CD4-positive, alpha-beta T cell treated with Interleukin-2 at 100 ng/mL for 4 hours (primary cell): Measurements from ENCODE around the gene TMC6.
"Not testable (repeated sequence)": the region's sequence is repeated elsewhere in the genome, so short reads cannot be mapped to it uniquely, and the experiment has no call there.

Source experiments
- DNase-seq: peaks from one replicate; pipeline ENCODE4 v3.0.0-alpha.2; 2020; ENCODE audit warnings: low spot score

The TMC6 gene

DNA sequence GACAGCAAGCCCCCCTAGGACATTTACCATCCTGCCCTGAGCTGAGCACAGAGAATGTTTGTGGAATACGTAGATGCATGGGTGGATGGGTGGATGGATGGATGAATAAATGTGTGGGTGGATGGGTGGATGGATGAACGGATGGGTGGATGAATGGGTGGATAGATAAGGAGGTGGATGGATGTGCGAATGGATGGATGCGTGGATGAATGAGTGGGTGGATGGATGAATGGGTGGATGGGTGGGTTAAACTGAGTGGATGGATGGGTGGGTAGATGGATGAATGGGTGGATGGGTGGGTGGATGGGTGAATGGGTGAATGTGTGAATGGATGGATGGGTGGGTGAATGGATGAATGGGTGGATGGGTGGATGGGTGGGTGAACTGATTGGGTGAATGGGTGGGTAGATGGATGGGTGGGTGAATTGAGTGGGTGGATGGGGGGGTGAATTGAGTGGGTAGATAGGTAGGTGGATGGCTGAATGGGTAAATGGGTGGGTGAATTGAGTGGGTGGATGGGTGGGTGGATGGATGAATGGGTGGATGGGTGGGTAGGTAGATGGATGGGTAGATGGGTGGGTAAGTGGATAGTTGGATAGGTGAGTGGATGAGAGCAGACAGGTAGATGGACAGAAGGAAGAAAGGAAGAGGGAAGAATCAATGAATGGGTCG lies 5.2 kb downstream of the TMC6 start:
- DNase-seq = no peak

DNA sequence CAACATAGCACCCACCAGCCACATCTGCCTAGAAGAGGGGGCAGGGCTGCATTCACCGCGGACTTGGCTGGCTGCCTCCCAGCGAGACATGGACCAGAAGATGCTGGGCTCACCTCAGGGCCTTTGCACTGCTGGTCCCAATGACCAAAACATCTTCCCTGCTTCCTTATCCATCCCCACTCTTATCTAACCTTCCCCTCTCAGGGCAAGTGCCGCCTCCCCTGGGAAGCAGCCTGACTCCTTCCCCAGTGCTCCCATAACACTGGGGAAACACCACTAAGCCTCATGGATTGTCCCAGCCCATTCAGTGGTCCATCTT lies 5.7 kb downstream of the TMC6 start:
- DNase-seq = no peak

DNA sequence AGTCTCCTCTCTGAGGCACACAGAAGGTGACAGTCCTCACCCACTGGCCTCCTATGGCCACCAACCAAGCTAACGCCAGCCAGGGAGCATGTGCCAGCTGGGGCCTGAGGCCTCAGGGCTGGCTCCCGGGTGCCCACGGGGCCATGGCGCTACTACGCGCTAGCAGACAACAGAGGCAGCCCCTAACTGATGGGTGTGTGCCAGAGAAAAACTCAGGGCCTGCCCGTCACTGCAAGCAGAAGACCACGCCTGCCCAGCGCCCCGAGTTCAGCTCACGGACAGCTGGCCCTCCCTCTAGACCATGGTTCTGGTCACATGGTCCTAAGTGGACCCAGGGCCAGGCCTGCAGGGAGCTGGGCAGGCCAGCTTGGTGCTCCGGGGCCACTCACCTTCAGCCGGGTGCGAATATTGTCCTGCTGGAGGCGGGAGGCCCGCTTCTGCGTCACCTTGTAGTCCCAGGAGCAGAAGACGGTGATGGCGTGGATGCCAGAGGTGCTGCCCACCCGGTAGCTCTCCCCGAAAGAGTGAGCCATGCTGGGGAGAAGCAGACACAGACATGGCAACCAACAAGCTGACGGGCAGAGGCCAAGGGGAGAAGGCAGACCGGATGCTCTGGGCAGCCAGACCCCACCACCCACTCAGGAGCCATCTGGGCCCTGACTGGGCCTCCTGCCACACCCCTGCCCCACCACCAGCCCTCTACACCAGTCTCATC lies 6.2 kb downstream of the TMC6 start:
- peak; percentile 28 for DNase-seq

DNA sequence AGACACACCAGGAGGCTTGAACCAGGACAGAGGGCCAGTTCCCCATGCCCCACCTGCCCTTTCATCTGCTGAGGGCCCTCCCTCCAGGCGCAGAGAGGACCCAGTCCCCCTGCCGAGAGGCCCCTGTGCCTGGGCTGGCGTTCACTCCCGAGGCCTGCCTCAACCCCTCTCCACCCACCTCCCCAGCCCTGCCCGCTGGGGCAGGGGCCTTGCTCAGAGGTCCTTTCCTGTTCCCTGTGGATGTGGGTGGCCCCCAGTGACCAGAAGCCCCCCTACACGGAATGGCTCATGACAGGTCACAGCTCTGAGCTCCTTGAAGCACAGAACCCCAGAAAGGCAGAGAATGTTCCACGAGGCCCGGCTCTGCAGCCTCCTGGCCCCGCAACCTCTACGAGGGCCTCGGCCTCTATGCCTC lies 6.7 kb downstream of the TMC6 start:
- DNase-seq = no peak

DNA sequence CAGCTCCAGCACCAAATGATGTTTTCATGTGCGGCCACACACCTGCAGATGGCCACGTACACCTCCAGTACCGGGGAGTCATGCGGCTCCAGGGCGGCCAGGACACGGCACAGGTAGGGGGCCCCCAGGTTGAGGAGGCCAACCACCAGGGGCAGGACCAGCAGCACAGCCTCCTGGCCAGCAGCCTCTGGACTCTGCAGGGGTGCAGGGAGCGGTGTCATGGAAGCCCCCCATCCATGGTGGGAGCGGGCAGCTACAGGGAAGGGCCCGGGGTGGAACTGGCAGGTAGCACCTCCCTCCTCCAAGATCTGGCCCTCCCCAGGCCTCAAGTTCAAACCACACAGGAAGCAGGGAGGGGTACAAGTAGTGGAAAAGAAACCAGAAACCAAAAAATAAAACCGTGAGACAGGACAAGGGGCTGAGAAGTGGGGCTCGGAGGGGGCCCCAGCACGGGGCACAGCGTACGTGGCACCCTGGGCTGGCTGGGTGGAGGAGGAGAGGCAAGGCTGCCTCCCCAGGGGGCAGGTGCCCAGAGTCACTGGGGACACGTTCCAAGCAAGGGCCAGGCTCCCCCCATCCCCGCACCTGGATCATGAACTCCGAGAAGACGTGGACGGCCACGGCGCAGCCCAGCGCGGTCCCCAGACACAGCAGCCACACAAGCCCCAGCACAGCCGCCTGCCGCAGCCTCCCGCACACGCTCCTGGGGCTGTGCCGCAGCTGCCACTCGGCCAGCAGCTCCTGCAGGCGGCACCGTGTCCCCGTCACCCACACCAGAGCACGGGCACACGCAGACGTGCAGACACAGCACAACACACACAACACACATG lies 7.4 kb downstream of the TMC6 start:
- peak; percentile 64 for DNase-seq

DNA sequence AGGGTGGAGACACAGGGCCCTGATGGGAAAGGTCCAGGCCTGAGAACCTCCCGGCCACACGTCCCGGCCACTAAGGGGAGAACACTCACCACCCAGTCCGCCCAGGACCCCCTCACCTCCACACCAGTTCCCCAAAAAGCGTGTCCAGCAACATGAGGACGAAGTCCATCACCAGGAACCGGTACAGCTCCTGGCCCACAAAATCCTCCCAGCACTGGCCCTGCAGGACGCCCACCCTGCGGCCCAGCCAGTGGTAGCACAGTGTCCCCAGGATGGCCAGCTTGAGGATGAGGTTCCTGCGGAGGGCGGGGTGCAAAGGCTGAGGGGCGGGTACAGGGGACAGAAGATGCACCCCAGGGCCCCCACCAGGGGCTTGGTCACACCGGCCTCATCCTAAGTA lies 8.0 kb downstream of the TMC6 start:
- no peak for DNase-seq

DNA sequence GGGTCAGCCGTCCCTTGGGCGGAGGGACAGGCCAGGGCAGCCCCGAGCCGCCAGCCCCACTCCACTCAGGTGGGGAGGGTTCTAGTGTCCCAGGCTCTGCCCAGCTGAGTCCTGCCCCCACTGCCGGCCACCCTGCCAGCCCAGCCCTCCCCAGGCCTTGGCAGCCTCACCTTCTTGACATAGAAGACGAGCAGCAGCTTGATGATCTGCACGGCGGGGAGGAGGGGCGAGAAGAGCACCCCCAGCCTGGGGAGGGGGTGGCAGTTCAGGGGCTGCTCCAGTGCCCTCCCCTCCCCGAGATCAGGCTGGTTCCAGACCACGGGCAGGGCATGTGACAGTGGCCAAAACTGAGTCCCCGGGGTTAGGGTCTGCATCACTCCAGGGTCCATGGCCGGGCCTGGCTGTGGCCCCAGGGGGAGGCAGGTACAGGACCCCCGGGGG lies 9.7 kb downstream of the TMC6 start:
- DNase-seq = no peak

DNA sequence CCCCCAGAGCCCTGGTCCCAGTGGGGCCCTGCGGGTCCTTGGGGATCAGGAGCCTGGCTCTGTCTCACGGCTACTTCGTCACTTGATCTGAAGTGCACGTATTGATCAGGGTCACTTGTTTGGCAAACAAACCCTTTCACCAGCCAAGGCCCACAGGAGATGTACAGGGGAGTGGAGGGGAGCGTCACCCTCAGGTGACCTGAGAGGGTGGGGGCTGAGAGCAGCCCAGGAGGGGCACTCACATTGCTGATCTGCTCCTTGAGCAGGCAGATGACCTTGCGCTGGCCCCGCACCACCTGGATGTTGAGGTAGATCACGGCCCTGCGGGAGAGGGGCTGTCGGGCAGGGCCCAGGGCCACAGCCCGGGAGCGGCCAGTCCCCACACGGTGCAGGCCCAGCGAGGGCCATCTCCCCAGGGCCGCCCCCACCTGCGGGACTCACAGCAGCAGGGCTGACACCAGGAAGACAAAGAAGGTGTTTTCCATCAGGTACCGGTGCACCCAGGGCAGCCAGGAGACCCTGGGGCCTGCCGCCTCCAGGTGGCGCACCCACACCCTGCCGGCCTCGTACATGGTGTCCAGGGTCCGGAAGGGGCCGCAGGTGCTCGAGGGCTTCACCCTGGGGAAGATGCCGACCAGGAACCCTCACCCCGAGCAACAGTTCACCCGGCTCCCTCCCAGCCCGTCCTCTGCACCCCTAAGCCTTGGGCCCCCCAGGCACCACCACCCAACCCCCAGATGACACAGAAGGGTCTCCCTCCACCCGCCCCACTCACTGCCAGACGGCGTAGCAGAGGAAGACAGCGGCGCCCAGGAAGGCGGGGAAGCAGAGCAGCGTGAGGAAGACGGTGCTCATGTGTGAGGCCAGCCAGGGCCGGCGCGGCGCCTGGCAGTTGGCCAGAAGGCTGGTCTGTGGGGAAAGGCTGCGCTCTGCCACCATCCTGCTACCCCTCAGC lies 11.3 kb downstream of the TMC6 start:
- DNase-seq = no peak

DNA sequence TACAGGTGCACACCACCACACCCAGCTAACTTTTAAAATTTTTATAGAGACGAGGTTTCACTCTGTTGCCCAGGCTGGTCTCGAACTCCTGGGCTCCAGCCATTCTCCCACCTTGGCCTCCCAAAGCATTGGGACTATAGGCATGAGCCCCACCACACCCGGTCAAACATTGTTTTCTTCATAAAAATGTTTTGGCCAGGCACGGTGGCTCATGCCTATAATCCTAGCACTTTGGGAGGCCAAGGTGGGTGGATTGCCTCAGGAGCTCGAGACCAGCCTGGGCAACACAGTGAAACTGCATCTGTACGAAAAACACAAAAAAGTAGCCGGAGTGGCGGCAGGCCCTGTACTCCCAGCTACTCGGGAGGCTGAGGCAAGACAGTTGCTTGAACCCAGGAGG lies 12.1 kb downstream of the TMC6 start:
- no peak for DNase-seq

DNA sequence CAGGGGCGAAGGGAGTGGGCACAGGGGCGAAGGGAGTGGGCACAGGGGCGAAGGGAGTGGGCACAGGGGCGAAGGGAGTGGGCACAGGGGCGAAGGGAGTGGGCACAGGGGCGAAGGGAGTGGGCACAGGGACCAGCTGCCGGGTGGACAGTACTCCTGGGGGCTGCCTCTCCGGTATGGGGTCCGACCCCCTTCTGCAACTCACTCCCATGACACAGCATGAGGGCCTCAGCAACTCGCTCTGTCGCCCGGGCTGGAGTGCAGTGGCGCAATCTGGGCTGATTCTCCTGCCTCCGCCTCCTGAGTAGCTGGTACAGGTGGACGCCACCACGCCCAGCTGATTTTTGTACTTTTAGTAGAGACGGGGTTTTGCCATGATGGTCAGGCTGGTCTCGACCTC lies 12.8 kb downstream of the TMC6 start:
- not testable (repeated sequence) for DNase-seq

DNA sequence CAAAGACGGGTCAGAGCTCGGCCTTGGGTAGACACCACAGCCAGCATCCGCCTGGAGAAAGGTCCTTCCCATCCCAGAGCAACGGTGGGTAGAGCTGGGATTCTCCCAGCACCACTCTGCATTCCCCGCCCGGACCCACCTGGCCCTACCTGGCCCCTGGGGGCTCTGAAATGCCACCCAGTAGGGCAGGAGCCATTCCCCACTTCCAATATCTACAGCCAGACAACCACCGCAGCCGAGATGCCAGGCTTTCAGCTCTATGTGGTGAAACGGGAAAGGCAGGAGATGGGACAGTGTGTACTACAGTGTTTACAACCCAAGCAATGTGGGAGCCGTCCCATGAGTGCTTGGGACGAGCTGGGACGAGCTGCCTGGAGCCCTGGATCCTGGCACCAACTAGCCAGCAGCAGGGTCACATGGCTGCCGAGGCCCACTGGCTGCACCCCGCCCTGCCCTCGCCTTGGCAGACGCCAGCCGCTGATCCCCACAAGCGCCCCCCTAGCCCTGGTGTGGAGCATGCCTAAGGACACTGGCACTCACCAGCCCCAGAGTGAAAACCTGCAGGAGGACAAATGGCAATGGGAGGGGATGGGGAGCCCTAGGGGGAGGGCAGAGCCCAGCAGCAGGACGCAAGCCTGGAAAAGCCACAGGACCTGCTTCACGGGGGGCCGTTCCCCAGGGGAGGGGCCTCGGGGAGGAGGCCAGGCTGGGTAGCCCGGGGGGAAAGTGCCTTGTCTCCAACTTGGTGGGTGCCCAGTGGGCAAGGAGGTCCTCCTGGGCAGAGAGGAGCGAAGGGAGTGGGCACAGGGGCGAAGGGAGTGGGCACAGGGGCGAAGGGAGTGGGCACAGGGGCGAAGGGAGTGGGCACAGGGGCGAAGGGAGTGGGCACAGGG lies 13.5 kb downstream of the TMC6 start:
- DNase-seq = no peak

DNA sequence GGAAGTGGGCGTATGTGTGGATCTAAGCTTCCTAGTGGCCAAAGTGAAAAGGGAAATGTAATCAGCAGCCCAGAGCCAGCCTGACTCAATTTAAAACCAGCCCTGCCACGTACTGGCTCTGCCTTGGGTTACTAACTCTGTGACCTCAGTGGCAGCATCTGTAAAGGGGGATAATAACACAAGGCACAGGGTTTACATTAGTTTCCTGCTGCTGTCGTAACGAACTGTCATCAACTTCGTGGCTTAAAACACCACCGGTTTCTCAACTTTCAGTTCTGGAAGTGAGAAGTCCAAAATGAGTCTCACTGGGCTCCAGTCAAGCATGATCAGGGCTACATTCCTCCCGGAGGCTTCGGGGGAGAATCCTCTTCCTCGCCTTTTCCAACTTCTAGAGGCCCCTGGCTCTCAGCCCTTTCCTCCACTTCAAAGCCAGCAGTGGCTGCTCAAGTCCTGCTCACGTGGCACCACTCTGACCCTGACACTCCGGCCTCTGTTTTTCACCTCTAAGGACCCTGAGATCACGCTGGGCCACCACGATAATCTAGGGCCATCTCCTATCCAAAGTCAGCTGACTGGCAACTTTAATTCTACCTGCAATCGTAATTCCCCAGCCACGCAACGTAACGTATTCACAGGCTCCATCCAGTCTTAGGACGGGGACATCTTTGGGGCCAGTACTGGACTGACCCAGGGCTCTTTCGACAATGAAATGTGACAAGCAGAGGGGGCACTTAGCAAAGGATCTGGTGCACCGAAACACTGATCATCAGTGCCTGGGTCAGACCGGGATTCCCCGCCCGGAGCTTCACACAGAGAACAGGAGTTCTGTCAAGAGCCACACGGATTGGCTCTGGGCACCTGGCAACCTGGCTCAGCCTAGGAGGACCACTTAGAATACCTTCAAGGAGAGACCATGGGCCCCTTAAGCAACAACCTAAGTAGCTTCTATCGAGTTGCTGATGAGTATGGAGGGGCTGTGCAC lies 14.5 kb downstream of the TMC6 start:
- peak; percentile 47 for DNase-seq

DNA sequence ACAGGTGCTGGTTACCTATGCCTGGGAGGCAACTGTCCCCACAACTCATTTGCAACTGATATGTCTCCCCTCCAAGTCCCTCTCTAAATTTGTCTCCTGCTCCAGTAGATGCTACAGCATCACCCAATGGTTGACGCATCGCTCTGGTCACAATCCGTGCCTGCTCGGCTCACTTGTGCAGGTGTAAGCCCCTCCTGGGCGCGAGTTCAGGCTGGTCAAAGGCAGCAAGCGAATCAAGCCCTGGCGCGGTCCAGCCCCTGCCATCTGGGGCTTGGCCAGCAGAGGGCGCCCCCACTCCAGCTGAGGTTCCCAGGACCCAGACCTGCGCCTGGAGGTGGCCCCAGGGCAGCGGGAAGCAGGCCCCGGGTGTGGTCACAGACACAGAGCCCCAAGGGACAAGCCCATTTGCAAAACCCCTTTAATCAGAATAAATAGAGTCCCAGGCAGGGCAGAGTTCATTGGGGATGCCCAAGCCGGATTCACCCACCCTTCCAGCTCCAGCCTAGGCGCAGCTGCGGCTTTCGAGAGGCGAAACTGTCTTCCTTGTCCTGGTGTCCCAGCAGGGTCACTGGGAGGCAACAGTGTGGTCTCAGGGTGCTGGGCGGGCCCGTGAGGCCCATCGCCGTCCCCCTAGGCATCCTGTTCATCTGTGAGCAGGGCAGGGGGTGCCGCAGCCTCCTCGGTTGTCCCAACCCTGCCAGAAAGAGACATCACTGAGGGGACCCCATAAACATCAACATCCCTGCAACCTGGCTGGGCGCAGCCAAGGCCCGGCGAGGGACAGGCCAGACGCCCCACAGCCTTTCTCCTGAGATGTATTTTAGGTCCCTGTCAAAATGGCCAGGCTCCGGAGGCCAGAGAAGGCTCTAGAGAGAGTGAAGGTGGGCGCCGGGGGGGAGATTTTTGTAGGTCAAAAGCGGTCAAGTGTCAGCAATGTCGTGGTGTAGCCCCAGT lies 15.8 kb downstream of the TMC6 start:
- peak; percentile 78 for DNase-seq

DNA sequence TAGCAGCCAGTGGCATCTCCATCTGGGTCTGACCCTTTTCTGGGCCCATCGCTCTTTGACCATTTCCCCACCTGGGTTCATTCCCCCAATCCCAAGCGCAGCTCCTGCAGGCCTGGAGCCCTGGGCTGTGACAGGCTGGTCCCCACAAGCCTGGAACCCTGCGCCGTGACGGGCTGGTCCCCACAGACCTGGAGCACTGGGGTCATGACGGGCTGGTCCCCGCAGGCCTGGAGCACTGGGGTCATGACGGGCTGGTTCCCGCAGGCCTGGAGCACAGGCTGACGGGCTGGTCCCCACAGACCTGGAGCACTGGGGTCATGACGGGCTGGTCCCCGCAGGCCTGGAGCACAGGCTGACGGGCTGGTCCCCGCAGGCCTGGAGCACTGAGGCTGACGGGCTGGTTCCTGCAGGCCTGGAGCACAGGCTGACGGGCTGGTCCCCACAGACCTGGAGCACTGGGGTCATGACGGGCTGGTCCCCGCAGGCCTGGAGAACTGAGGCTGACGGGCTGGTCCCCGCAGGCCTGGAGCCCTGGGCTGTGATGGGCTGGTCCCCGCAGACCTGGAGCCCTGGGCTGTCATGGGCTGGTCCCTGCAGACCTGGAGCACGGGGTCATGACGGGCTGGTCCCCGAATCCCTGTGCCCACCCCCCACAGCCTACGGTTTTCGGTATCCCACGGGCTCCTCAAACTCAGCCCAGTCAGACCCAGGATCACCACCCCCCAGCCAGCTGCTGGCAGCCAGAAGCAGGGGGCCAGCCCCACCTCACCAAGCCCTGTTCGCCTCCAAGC lies 16.6 kb downstream of the TMC6 start:
- DNase-seq = no peak

DNA sequence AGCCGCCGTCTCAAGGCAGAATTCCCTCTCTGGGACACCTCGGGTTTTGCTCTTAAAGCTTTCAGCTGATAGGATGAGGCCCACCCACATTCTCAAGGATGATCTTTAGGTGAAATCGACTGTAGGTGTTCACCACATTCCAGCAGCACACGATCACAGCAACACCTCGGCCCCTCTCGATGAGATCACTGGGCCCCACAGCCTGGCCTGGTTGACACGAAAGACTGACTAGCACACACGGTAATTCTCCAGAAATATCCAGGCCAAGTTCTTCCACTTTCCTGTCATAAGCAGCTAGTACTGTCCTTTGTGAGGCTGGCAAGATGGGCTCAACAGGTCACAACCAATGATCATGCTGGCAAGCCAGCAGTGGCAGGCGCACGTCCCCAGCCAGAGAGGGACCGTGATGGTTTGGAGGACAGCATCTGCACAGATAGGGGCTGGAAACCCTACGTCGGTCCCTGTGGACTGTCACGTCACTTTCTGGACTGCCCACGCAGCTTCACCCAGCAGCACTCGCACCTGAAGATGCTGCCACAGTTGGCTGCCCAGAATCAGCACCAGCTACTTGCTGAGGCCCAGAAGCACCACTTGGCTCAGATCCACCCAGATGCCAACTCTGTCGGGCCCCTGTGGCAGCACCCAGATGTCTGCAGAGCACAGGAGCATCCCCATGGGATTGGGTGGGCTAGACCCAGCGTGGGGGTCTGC lies 17.4 kb downstream of the TMC6 start:
- no peak for DNase-seq

DNA sequence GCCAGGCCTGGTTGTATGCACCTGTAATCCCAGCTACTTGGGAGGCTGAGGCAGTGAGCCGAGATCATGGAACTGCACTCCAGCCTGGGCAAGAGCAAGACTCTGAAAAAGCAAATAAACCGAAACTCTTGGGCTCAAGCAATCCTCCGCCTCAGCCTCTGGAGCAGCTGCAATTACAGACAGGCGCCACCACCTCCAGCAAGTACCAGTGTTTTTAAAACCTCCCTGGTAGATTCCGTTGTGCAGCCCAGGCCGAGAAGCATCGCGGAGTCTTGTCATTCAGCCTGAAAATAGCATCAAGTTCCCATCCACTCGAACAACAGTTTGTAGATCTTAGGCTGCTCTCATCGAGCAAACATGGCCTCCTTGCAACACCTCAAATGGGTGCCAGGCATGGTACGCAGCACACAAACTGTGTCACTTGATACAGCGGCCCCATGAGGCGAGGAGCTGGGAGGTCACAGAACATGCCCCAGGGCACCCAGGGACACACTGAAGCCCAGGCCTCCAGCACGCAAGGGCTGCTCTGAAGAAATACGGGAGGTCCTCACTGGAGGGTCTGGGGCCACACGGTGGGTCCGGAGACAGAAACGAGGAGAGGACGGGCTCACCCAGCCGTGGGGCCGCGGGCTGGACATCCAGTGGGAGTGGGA lies 18.1 kb downstream of the TMC6 start:
- no peak for DNase-seq

DNA sequence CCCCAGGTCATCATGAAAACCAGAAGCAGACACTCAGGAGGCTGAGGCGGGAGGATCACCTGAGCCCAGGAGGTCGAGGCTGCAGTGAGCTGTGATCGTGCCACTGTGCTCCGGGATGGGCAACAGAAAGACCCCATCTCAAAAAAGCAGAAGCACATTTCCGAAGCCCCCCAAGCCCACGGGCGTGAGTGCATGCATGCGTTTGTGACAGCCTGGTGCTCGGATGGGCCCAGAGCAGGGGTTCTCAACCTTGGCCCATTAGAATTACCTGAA lies 19.1 kb downstream of the TMC6 start:
- DNase-seq = no peak
